BLaER1 treated with 17β-estradiol and CSF1 and Interleukin-3, amounts not matched to agents 10 nM and 100 nM (cell line): ENCODE results near the gene TMEM141.
"Not testable (repeated sequence)": the region's sequence is repeated elsewhere in the genome, so short reads cannot be mapped to it uniquely, and the experiment has no call there.

Experiments
- H3K27ac ChIP-seq, 11 experiments: shearing (Covaris generic); formaldehyde crosslinking; 2 replicates each; pipeline ENCODE4 v1.8.1; 2022
- H3K27me3 ChIP-seq, 11 experiments: shearing (Covaris generic); formaldehyde crosslinking; 2 replicates each; pipeline ENCODE4 v1.8.1; 2022
- H3K36me3 ChIP-seq, 11 experiments: shearing (Covaris generic); formaldehyde crosslinking; 2 replicates each; pipeline ENCODE4 v1.8.1; 2022
- H3K4me1 ChIP-seq, 10 experiments: shearing (Covaris generic); formaldehyde crosslinking; 2 replicates each; pipeline ENCODE4 v1.8.1; 2022
- H3K4me2 ChIP-seq, 11 experiments: shearing (Covaris generic); formaldehyde crosslinking; 2 replicates each; pipeline ENCODE4 v1.8.1; 2022
- H3K4me3 ChIP-seq, 10 experiments: shearing (Covaris generic); formaldehyde crosslinking; 2 replicates each; pipeline ENCODE4 v1.8.1; 2022
- H3K9ac ChIP-seq, 11 experiments: shearing (Covaris generic); formaldehyde crosslinking; 2 replicates each; pipeline ENCODE4 v1.8.1; 2022
- H3K9me3 ChIP-seq, 11 experiments: shearing (Covaris generic); formaldehyde crosslinking; replicated peaks in 1 of 11; 2 replicates each; pipeline ENCODE4 v1.8.1; 2022
- H4K20me1 ChIP-seq, 11 experiments: shearing (Covaris generic); formaldehyde crosslinking; 2 replicates each; pipeline ENCODE4 v1.8.1; 2022
- Cebpa-rat ChIP-seq, 11 experiments: shearing (Covaris generic); IDR thresholded peaks; 2 replicates each; pipeline ENCODE4 v1.8.1; 2022

The TMEM141 gene

GRCh38 chr9:136798708-136799078 lies 7.5 kb downstream of the TMEM141 start:
- Histone ChIP-seq H3K9ac (peak overlapping the region in 1 of 11 experiments; percentile 66; a peak in 1 of 22 replicates), H4K20me1 (peaks cover 0 to 43% (median 7%) of the 10 kb centered on the region in 11 experiments; a peak in 10 of 22 replicates), H3K4me3 (no peak overlapping the region), H3K4me1 (peaks cover 27 to 75% (median 62%) of the 10 kb centered on the region in 10 experiments), H3K27me3 (peaks cover 0 to 23% (median 9%) of the 10 kb centered on the region in 11 experiments; a peak in 12 of 22 replicates), H3K36me3 (peaks cover 0 to 13% (median 1%) of the 10 kb centered on the region in 11 experiments; a peak in 7 of 22 replicates), H3K4me2 (peak overlapping the region in 8 of 11 experiments; percentile 93 to 99 (median 96); a peak in 16 of 22 replicates), H3K27ac (no peak overlapping the region), H3K9me3 (no peaks in the 10 kb centered on the region)
- TF ChIP-seq Cebpa-rat (IDR thresholded peaks at IDR 0.05): no peak

GRCh38 chr9:136799079-136799853 lies 8.1 kb downstream of the TMEM141 start:
- TF ChIP-seq Cebpa-rat (IDR thresholded peaks at IDR 0.05): no peak
- Histone ChIP-seq H3K27ac (peak overlapping the region in 2 of 11 experiments; percentile 14 to 18; a peak in 2 of 22 replicates), H3K9me3 (no peaks in the 10 kb centered on the region), H3K9ac (peak overlapping the region in 6 of 11 experiments; percentile 1 to 66 (median 46); a peak in 8 of 22 replicates), H3K27me3 (peaks cover 0 to 23% (median 9%) of the 10 kb centered on the region in 11 experiments; a peak in 12 of 22 replicates), H3K4me2 (peak overlapping the region; percentile 91 to 99 (median 97)), H4K20me1 (peaks cover 0 to 41% (median 7%) of the 10 kb centered on the region in 11 experiments; a peak in 11 of 22 replicates), H3K36me3 (peaks cover 0 to 13% (median 4%) of the 10 kb centered on the region in 11 experiments; a peak in 8 of 22 replicates), H3K4me3 (peak overlapping the region; percentile 44 to 67 (median 49); a peak in 18 of 20 replicates), H3K4me1 (peaks cover 27 to 72% (median 60%) of the 10 kb centered on the region in 10 experiments)

DNA sequence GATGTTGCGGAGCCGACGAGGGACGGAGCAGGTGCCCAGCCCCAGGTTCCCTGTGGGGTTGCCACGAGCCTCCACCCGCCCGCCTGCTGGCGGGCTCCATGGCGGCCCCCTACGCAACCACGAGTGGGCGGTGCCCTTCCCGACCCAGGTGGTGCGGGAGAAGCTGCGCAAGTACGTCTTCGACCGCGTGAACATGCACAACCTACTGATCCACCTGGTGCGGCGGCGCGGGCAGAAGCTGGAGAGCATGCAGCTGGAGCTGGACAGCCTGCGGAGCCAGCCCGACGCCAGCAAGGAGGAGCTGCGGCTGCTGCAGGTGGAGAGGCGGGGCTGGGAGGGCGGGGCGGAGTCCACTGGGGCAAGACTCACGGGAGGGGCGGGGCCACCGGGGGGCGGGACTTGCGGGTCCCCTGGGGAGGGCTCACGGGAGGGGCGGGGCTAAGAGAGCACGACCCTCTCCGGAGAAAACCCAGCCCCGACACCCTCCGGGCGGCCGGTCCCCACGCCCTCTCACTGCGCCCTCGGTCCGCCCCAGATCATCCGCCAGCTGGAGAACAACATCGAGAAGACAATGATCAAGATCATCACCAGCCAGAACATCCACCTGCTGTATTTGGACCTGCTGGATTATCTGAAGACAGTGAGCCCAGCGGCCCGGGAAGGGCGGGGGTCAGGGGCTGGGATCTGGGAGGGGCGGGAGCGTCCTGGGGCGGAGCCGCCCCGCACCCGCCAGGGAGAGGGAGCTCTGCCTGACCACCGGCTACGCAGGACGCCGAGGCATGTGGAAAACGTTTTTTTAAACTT lies 8.9 kb downstream of the TMEM141 start:
- H3K4me1 ChIP-seq: peaks cover 27 to 65% (median 57%) of the 10 kb centered on the region in 10 experiments
- TF ChIP-seq Cebpa-rat (IDR thresholded peaks at IDR 0.05): no peak
- H3K4me3 ChIP-seq: peak overlapping the region; percentile 44 to 67 (median 52)
- peak overlapping the region; percentile 91 to 99 (median 97) for H3K4me2 ChIP-seq
- H3K36me3 ChIP-seq: peaks cover 0 to 18% (median 9%) of the 10 kb centered on the region in 11 experiments; a peak in 12 of 22 replicates
- peaks cover 0 to 23% (median 9%) of the 10 kb centered on the region in 11 experiments; a peak in 12 of 22 replicates for H3K27me3 ChIP-seq
- H3K9ac ChIP-seq: peak overlapping the region in 5 of 11 experiments; percentile 41 to 66 (median 53); a peak in 12 of 22 replicates
- H4K20me1 ChIP-seq: peaks cover 0 to 33% (median 7%) of the 10 kb centered on the region in 11 experiments; a peak in 11 of 22 replicates
- H3K27ac ChIP-seq: peak overlapping the region in 2 of 11 experiments; percentile 14 to 18; a peak in 1 of 22 replicates
- no peaks in the 10 kb centered on the region for H3K9me3 ChIP-seq

GRCh38 chr9:136802321-136802720 lies 11.2 kb downstream of the TMEM141 start:
- Histone ChIP-seq H3K36me3 (peaks cover 0 to 33% (median 18%) of the 10 kb centered on the region in 11 experiments; a peak in 13 of 22 replicates), H3K4me3 (no peak overlapping the region), H3K9me3 (no peaks in the 10 kb centered on the region), H3K4me2 (peak overlapping the region in 9 of 11 experiments; percentile 91 to 99 (median 95); a peak in 6 of 22 replicates), H3K9ac (peak overlapping the region in 1 of 11 experiments; percentile 35; a peak in 1 of 22 replicates), H3K4me1 (peaks cover 41 to 65% (median 55%) of the 10 kb centered on the region in 10 experiments), H3K27ac (no peak overlapping the region), H4K20me1 (peaks cover 0 to 40% (median 7%) of the 10 kb centered on the region in 11 experiments; a peak in 11 of 22 replicates), H3K27me3 (peaks cover 0 to 18% (median 9%) of the 10 kb centered on the region in 11 experiments; a peak in 12 of 22 replicates)
- no peak for TF ChIP-seq Cebpa-rat (IDR thresholded peaks at IDR 0.05)

GRCh38 chr9:136803009-136803550 lies 11.9 kb downstream of the TMEM141 start:
- not testable (repeated sequence) for H3K4me2 ChIP-seq
- H3K4me1 ChIP-seq: peaks cover 41 to 61% (median 53%) of the 10 kb centered on the region in 10 experiments

GRCh38 chr9:136803551-136804508 lies 12.7 kb downstream of the TMEM141 start:
- Histone ChIP-seq H3K36me3 (peaks cover 0 to 33% (median 18%) of the 10 kb centered on the region in 11 experiments; a peak in 13 of 22 replicates), H3K27ac (no peak overlapping the region)

More at GRCh38 chr9:136803009-136803550, 11.9 kb downstream of the TMEM141 start:
- H3K9me3 ChIP-seq, H3K27ac ChIP-seq, H3K4me3 ChIP-seq: not testable (repeated sequence)
- Histone ChIP-seq H3K36me3 (peaks cover 0 to 33% (median 18%) of the 10 kb centered on the region in 11 experiments; a peak in 13 of 22 replicates), H3K27me3 (peaks cover 0 to 17% (median 9%) of the 10 kb centered on the region in 11 experiments; a peak in 12 of 22 replicates), H4K20me1 (peaks cover 0 to 41% (median 7%) of the 10 kb centered on the region in 11 experiments; a peak in 12 of 22 replicates), H3K9ac (peak overlapping the region in 1 of 11 experiments; percentile 33; a peak in 1 of 22 replicates)

More at GRCh38 chr9:136803551-136804508, 12.7 kb downstream of the TMEM141 start:
- no peak for TF ChIP-seq Cebpa-rat (IDR thresholded peaks at IDR 0.05)
- Histone ChIP-seq H3K4me1 (peaks cover 41 to 57% (median 49%) of the 10 kb centered on the region in 10 experiments), H3K9me3 (no peaks in the 10 kb centered on the region), H3K9ac (peak overlapping the region in 1 of 11 experiments; percentile 33; a peak in 1 of 22 replicates), H3K4me2 (no peak overlapping the region), H4K20me1 (peaks cover 0 to 47% (median 15%) of the 10 kb centered on the region in 11 experiments; a peak in 16 of 22 replicates), H3K27me3 (peaks cover 0 to 15% (median 8%) of the 10 kb centered on the region in 11 experiments; a peak in 12 of 22 replicates), H3K4me3 (no peak overlapping the region)
